DND-41 (cell line): ENCODE measurements around the gene TTC36.

Experiments
- EZH2 ChIP-seq: IDR thresholded peaks from 3 replicates; pipeline ENCODE4 v1.6.1; 2012; ENCODE audit warnings: borderline replicate concordance, low read depth, mild to moderate bottlenecking, moderate library complexity, low read length, inconsistent platforms; ENCODE audit not compliant: severe bottlenecking
- TF ChIP-seq, protein P1 (sequence below): IDR thresholded peaks from 2 replicates; pipeline ENCODE4 v1.5.1; 2012; ENCODE audit warnings: borderline replicate concordance, low read length, moderate library complexity, mild to moderate bottlenecking; ENCODE audit not compliant: poor library complexity, severe bottlenecking; ENCODE audit errors: extremely low read depth

DNA sequence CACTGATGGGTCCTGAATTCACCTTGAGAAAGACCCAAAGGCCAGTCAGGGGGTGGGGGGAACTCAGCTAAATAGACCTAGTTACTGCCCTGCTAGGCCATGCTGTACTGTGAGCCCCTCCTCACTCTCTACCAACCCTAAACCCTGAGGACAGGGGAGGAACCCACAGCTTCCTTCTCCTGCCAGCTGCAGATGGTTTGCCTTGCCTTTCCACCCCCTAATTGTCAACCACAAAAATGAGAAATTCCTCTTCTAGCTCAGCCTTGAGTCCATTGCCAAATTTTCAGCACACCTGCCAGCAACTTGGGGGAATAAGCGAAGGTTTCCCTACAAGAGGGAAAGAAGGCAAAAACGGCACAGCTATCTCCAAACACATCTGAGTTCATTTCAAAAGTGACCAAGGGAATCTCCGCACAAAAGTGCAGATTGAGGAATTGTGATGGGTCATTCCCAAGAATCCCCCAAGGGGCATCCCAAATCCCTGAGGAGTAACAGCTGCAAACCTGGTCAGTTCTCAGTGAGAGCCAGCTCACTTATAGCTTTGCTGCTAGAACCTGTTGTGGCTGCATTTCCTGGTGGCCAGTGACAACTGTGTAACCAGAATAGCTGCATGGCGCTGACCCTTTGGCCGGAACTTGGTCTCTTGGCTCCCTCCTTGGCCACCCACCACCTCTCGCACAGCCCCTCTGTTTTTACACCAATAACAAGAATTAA, 2.4 kb upstream of the TTC36 start:
- TF ChIP-seq, protein P1, sequence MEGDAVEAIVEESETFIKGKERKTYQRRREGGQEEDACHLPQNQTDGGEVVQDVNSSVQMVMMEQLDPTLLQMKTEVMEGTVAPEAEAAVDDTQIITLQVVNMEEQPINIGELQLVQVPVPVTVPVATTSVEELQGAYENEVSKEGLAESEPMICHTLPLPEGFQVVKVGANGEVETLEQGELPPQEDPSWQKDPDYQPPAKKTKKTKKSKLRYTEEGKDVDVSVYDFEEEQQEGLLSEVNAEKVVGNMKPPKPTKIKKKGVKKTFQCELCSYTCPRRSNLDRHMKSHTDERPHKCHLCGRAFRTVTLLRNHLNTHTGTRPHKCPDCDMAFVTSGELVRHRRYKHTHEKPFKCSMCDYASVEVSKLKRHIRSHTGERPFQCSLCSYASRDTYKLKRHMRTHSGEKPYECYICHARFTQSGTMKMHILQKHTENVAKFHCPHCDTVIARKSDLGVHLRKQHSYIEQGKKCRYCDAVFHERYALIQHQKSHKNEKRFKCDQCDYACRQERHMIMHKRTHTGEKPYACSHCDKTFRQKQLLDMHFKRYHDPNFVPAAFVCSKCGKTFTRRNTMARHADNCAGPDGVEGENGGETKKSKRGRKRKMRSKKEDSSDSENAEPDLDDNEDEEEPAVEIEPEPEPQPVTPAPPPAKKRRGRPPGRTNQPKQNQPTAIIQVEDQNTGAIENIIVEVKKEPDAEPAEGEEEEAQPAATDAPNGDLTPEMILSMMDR: no peak
- no peak for TF ChIP-seq EZH2
